GM19438 (cell line): Measurements from ENCODE around the gene LIPN.
"Not testable (repeated sequence)": the region's sequence is repeated elsewhere in the genome, so short reads cannot be mapped to it uniquely, and the experiment has no call there.

Experiments
- ATAC-seq: cut with Tn5 transposase; IDR thresholded peaks from one replicate; pipeline ENCODE4 v1.9.1; 2021; ENCODE audit warnings: low read depth; ENCODE audit not compliant: unreplicated experiment

The LIPN gene

GRCh38 chr10:88759366-88760101 lies at the start of gene LIPN:
LIPN (plus strand) TSS chr10:88760020; CDS start chr10:88761406, 1,386 bp downstream.
- ATAC-seq: no peak

GRCh38 chr10:88715517-88715916 lies 44.3 kb upstream of the LIPN start:
- ATAC-seq: no peak

DNA sequence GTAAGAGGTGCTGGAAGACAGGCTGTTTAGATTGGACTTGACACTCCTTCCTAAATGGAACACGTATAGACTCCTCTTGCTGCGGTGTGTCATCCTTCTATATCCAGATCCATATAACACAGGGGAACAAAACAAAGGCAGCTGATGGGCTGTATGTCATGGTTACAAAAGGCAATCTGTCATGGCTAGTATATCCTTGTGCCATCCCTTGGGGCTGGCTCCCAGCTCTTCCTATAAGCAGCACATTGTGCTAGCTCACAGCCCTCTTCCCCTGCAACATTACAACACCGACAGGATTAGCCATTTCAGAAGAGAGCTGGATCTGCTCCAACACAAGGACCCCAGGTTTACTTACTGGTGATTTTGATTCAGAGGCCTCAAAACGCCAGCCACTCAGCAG lies 38.4 kb upstream of the LIPN start:
- no peak for ATAC-seq

- no peak for ATAC-seq
Measured at GRCh38 chr10:88725798-88726197, 34.0 kb upstream of the LIPN start.

DNA sequence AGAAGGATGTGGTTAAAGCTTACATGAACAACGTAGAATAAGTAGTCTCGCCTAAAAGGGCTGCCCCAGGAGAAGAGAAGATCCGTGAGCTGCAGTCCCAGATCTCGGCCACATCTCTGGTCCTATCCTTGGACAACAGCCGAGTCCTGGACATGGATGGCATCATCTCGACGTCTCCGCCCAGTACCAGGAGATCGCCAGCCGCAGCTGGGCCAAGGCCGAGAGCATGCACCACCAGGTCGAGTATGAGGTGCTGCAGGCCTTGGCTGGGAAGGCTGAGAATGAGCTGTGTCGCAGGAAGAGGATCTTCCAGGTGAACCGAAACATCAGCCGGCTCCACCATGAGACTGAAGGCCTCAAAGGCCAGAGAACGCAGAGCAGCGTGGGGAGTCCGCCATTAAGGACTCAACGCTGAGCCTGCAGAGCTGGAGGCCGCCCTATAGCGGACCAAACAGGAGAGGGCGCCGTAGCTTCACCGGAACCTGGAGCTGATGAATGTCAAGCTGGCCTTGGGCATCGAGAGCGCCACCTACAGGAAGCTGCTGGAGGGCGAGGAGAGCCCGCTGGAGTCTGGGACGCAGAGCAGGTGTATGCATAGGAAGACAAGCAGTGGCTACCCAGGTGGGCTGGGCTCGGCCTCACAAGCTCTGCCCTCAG lies 31.6 kb upstream of the LIPN start:
- ATAC-seq: no peak

GRCh38 chr10:88730864-88731263 lies 29.0 kb upstream of the LIPN start:
- no peak for ATAC-seq

DNA sequence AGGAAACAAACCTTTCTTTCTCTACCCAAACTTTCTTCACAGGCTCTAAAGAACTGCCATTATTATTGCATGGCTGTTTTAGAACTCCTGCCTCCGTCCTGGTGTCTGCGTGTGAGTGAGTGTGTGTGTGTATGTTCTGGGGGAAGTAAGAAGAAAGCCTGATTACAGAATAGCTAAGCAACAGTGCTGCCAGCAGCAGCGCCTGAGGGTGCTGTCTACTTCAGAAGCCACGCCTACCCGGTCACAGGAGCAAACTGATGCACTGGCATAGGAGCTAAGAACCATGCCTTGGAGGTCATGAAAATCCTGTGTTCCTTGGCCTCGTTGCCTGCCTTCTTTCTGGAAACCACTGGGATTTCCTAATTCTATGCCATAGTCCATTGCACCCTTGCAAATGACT lies 28.5 kb upstream of the LIPN start:
- ATAC-seq: no peak

GRCh38 chr10:88733215-88733614 lies 26.6 kb upstream of the LIPN start:
- ATAC-seq: no peak

GRCh38 chr10:88735661-88736060 lies 24.2 kb upstream of the LIPN start:
- no peak for ATAC-seq

DNA sequence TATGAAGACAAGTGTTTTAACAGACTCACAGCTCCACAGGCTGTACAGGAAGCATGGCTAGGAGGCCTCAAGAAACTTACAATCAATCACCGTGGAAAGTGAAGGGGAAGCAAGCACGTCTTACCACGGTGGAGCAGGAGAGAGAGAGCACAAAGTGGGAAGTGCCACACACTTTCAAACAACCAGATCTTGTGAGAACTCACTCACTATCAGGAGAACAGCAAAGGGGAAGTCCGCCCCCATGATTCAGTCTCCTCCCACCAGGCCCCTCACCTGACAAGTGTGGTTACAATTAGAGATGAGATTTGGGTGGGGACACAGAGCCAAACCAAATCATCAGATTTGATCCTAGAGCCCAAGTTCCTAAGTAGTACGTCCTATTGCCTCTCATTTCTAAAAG lies 17.9 kb upstream of the LIPN start:
- ATAC-seq: not testable (repeated sequence)

DNA sequence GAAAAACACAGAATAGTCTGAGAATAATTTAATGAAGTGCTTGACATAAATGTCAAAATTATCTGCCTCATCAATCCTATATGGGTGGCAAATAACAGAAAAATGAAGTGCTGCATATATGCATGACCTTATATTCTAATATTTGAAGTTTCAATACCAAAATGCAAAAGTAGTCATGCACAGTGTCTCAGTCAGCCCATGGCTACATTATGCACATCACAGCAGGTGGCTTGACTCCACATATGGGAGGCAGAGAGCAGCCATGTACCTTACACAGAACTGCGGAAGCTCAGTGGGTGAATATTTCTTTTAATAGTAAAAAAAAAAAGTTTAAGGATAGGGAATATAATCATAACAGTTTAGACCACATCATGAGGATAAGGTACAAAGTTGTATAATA lies 17.4 kb upstream of the LIPN start:
- ATAC-seq: no peak

- ATAC-seq: no peak
Measured at GRCh38 chr10:88744002-88744401, 15.8 kb upstream of the LIPN start.

DNA sequence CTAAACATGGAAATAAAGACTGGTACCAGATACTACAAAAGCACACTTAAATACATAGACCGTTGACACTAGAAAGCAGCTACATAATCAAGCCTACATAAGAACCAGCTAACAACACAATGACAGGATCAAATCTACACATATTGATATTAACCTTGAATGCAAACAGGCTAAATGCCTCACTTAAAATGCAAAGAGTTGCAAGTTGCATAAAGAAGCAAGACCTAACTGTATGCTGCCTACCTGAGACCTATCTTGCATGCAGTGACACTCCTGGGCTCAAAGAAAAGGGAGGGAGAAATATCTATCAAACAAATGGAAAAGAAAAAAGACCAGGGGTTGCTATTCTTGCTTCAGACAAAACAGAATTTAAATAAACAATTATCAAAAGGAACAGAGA lies 14.2 kb upstream of the LIPN start:
- ATAC-seq: no peak

- ATAC-seq: no peak
Measured at GRCh38 chr10:88754287-88754686, 5.5 kb upstream of the LIPN start.

- ATAC-seq: no peak
Measured at GRCh38 chr10:88755753-88756152, 4.1 kb upstream of the LIPN start.

DNA sequence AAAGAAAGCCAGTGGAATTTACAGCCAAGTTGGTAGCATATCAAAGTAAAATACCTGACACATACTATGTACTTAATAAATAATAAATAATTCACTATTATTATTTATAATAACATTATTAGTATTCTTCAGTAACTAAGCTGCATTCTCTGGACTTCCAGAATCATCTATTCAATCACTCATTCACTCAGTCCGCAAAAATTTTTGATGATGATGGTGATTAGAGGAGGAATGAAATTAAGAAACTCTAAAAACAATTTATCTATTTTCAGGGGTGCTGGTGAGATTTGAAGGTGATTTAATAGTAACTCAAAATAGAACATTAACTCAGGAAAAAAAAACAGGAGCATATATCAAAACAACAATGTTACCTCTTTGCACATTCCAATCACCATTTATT lies 3.2 kb upstream of the LIPN start:
- no peak for ATAC-seq

- ATAC-seq: no peak
Measured at GRCh38 chr10:88762906-88763305, 3.1 kb downstream of the LIPN start.

DNA sequence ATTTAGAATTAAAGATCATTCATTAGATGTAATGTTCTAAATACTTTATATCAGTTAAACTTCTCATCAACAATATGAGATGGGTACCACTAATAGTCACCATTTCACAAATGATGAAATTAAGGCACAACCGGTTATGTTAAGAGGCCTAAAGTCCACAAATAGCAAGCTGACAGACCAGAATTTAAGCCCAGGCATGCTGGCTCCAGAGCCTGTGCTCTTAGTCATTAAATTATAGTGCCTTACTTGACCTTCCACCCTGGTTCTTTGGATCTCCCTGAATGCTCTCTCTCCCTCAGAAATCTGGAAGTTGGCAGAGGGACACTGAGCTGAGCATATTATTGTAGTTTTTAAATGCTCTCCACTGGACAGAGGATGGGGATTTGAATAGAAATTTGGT lies 3.6 kb downstream of the LIPN start:
- ATAC-seq: no peak

GRCh38 chr10:88764110-88764509 lies 4.3 kb downstream of the LIPN start:
- ATAC-seq: no peak

DNA sequence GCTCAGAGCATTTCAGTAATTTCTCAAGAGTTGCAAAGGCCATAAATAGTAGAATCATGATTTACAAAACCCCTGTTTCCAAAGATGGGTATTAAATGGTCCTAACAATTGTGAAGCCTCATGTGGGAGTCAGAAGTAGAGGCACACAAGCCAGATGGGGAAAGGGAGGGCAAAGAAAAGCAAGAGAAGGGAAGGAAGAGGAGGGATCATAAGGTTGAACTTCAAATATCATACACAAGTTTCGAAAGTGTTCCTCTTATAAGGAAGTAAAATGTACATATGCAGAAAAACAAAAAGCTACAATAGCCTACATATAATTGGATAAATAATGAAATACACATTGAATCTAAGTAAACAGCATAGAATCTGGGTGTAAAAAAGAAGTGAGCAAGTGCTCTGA lies 6.0 kb downstream of the LIPN start:
- no peak for ATAC-seq

DNA sequence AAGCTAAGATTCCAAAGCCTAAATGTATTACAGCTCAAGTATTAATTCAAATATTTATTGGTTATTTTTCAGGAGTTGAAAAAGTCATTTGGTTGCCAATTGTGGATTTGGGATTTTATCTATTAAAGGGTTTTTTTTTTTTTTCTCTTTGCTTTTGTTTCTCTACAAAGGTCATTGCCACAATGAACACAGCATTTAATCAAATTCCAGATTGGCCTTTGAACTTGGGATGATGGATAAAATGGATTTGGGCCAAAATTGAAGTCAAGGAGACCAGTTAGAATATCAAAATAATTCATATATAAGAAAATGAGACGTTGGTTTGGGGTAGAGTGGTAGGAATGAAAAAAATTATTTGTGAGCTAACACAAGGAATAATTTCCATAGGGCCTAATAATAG lies 9.6 kb downstream of the LIPN start:
- ATAC-seq: no peak

DNA sequence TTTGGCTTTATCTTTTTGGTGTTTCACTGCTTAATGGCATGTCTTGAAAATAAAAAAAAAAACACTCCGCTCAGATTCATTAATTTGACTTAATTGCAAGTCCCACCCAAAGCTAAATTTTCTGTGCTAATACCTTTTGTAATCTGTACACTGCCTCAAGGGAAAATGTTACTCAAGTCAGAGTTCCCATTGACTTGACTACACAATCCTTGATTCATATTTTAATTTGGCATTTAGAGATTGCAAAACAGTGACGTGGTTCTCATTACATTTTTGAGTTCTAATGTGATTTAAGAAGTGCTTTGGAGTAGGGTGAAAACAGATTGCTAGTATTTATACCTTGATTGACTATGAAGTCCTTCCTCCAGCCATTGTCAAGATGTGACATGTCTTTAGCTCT lies 21.4 kb downstream of the LIPN start:
- ATAC-seq: no peak
